Measurements from ENCODE around the gene RDH11.
"Not testable (repeated sequence)": the region's sequence is repeated elsewhere in the genome, so short reads cannot be mapped to it uniquely, and the experiment has no call there.

The RDH11 gene, protein sequence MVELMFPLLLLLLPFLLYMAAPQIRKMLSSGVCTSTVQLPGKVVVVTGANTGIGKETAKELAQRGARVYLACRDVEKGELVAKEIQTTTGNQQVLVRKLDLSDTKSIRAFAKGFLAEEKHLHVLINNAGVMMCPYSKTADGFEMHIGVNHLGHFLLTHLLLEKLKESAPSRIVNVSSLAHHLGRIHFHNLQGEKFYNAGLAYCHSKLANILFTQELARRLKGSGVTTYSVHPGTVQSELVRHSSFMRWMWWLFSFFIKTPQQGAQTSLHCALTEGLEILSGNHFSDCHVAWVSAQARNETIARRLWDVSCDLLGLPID
- 71.7 to 97.5 (median 74.7) reads per million in 4 experiments for total RNA-seq

DNA sequence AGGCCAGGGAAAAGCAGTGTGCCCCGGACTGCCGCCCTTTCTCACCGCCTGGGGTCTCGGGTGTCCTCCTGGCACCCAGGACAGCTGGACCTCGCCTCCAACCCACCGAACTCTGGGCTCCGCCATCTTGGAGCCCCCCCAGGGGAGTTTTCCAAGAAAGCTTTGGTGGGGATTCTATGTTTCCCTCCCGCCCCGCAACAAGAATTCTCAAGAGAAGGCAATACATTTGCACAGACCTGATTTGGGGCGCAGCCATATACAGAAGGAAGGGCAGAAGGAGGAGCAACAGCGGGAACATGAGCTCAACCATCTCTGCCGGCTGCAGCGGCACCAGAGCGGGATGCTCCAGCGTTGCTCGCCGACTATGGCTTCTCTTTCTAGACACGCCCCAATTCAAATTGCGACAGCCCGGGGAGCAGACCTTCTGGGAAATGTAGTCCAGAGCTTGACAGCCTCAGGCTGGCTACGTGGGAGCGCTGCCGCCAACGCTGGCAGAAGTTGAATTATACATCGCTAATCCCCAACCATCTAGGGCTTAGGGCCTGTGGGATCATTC lies at the start of gene RDH11:
Gene RDH11 (minus strand): TSS at position 371 of the 556 bp plus-strand sequence. CDS start 61 bp downstream, at position 310.
- DNase-seq, result peak; percentile 73

DNA sequence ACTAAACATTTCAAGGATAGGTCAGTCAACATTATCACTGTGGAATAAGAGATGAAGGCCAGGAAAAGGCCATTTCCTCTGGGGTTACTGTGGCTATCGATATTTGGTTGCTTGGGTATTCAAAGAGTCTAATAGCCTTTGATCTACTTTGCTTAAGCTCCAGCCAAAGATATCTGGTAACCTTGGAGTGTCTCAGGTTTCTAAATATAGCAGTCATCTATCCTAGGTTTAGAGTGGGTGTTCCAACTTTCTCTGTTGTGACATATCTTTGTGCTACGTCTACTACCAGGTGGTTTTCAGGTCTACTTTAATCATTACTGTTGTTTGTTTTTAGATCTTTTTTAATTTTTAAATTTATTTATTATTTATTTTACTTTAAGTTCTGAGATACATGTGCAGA lies 48.5 kb upstream of the RDH11 start:
- no peak for DNase-seq

DNA sequence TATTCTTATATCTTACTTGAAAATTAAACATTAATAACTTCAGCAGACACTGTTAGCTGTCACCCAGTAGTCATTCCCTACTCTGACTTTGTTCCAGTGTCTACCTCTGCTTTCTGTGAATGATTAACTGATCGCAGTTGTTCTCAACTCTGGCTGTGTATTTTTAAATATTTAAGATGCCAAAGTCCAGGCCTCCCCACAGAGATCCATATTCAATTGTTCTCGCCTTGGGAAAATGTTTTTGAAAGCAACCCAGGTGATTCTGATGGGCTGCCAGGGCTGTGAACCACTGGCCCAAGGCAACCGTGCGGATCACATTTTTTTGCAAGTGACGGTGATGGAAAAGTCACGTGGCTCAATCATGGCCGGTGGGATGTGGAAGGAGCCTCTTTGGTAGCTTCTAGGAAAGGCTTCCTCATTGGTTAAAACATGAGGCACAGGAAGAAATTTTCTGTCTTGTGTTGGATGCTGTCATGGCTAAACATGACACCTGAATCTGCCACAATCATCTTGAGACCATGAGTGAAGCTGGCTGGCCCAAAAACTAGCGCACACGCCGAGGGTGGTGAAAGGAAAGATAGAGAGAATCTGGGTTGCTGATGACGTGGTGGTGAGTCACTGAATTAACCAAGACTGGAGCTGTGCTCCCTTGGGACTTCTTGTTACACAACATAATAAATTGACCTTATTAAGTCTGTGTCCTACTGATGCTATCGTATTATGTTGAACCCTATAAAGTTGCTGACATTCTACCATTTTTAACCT lies 43.4 kb upstream of the RDH11 start:
- no peak for DNase-seq

DNA sequence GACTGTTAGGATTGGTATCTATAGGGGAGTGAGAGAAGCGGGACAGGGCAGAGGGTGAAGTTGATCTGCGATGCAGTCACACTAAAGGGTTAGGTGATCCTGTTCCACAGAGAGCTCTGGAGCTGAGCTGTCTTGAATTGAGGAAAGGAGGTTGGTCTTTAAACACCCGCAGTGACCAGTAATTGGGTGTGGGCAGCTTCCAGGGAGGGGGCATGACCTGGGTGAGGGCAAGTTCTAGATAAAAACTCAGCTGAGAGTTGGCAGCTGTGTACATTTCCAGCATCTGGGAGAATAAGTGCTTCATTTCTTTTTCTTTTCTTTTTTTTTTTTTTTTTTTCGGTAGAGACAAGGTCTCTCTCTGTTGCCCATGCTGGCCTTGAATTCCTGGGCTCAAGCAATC lies 41.2 kb upstream of the RDH11 start:
- no peak for DNase-seq

DNA sequence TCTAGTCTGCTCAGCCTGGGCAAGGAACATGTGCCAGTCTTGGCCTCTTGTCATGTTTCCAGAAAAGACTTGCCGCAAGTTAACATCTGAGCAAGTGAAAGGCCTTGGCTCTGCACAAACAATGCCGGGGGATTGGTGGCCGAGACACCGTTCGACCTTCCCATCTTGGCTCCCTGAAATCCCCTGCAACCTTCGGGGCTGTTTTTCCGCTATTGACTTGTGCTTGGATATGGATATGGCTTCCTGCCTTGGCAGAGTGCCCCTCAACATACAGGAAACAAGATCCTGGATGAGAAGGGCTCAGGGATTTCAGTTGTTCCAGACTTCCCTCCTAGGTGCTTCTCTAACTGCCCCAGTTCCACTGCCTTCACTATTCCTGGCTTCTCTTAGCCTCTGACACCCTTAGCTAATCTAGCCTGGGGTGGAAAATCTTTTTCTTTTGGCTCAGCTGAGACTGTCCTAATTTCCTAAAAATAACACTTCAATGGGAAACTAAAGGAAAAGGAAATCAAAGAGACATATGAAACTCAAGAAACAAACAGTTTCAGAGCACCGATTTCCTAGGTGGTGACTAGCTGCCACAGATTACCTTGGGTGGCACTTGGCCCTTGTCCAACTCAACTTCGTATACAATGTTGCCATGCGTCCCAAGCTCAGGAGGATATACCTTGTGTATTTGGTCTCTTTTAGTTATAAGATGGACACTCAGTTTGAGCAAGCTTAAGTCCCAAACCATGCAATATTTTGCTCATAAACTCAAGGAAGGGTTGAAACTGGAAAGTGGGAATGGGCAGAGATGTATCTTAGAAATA lies 40.0 kb upstream of the RDH11 start:
- DNase-seq, result no peak

DNA sequence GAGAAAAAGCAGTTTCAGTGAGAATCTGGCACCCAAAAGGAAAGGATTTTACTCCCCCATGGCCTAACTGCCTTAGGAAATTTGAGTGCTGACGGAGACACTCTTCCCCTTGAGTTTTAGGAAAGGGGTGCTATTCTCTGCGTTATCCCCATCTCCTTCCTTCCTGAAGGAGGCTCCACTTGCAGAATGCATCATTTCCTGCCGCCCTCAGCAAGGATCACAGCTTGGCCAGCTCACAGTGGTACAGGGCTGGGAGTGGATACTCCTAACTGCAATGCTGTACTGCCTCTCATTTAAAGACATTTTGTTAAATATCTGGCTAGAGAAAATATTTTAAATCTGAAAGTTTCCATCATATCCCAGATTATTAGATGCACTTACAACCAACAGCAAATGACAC lies 39.1 kb upstream of the RDH11 start:
- DNase-seq, result no peak

- no peak for DNase-seq
Observed at GRCh38 chr14:67733616-67734015, 38.1 kb upstream of the RDH11 start.

GRCh38 chr14:67729072-67729885 lies 33.7 kb upstream of the RDH11 start:
- DNase-seq, result no peak

DNA sequence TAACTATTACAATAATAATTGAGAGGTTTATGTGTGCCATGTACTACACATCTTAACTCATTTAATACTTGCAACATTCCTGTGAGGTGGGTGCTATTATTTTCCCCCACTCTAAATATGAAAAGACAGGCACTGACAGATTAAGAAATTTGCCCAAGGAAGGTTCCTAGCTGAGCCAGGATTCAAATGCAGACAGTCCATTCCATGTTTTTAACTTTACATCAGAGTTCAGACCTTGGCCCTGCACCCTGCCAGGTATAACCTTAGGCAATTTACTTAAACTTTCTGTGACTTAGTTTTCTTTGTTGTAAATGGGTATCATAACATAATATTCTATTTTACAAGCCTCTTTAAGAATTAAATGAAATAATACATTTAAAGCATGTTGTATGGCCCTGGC lies 32.7 kb upstream of the RDH11 start:
- DNase-seq, result no peak

DNA sequence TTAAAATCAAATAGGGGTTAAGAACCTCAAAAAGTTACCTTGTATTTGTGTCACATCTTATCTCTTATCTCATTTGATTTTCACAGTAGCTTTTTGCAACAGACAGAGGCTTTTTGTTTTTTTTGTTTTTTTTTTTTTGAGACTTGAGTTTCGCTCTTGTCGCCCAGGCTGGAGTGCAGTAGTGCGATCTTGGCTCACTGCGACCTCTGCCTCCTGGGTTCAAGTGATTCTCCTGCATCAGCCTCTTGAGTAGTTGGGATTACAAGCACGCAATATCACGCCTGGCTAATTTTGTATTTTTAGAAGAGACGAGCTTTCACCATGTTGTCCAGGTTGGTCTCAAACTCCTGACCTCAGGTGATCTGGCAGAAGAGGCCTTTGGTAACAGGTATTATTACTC lies 31.8 kb upstream of the RDH11 start:
- DNase-seq, result no peak

DNA sequence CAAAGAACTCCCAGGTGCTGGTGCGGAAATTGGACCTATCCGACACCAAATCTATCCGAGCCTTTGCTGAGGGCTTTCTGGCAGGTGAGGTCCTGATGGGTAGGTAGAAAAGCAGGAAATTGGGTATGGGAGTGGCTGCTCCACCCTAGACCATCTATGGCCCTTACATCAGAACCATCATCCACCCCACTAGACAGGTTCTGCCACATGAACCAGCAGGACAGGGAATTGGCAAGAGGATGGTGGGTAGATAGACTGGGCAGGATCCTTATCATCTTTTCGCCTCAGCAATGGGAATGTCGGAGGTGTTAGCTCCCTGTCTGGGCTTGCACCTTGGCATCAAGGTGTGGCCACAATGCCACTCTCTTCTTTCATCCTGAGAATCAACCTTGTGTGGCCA lies 29.6 kb upstream of the RDH11 start:
- no peak for DNase-seq

DNA sequence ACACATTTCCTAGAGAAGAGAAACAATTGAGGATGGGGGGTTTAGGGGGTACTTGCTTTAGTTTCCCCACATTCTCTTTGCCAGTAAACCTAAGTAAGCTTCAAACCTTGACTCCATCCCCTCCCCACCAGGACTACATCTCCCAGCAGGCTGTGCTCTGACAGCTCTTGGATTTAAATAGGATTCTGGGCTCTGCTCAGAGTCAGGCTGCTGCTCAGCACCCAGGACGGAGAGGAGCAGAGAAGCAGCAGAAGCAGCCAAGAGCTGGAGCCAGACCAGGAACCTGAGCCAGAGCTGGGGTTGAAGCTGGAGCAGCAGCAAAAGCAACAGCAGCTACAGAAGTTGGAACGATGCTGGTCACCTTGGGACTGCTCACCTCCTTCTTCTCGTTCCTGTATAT lies 26.7 kb upstream of the RDH11 start:
- DNase-seq, result no peak

- DNase-seq, result no peak
Observed at GRCh38 chr14:67721875-67722274, 26.3 kb upstream of the RDH11 start.

GRCh38 chr14:67719866-67720265 lies 24.3 kb upstream of the RDH11 start:
- no peak for DNase-seq

DNA sequence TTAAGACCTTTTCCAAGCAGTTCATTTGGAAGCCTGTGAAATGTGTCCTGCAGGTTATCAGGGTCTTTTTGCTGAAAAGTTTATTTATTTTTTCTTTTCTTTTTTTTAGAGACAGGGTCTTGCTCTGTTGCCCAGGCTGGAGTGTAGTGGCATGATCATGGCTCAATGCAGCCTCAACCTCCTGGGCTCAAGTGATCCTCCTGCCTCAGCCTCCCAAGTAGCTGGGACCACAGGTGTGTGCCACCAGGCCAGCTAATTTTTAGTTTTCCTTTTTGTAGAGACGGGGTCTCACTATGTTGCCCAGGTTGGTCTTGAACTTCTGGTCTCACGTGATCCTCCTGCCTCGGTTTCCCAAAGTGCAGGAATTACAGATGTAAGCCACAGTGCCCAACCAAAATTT lies 23.8 kb upstream of the RDH11 start:
- not testable (repeated sequence) for DNase-seq

GRCh38 chr14:67718265-67718664 lies 22.7 kb upstream of the RDH11 start:
- DNase-seq, result no peak

- no peak for DNase-seq
Observed at GRCh38 chr14:67717048-67717447, 21.5 kb upstream of the RDH11 start.

GRCh38 chr14:67710209-67710608 lies 14.6 kb upstream of the RDH11 start:
- DNase-seq, result no peak

- not testable (repeated sequence) for DNase-seq
Observed at GRCh38 chr14:67709796-67710195, 14.2 kb upstream of the RDH11 start.

DNA sequence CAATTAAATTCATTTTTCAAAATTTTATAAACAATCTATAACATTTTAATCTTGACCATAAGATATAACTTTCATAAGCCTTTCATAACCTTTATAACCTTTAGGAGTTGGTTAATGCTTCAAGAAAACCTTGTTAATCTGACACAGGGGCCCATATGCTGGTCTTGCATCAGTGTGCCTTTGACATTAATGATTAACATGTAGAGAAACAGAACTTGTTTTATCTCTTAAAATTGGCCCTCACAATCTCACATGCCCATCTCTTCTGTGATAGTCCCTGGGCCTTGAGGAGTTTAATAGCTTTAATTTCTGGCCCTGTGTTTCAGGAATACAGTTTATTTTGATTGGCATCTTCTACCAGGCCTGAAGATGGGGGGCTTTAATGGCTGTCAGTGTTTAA lies 13.8 kb upstream of the RDH11 start:
- not testable (repeated sequence) for DNase-seq

GRCh38 chr14:67705211-67705610 lies 9.6 kb upstream of the RDH11 start:
- no peak for DNase-seq

DNA sequence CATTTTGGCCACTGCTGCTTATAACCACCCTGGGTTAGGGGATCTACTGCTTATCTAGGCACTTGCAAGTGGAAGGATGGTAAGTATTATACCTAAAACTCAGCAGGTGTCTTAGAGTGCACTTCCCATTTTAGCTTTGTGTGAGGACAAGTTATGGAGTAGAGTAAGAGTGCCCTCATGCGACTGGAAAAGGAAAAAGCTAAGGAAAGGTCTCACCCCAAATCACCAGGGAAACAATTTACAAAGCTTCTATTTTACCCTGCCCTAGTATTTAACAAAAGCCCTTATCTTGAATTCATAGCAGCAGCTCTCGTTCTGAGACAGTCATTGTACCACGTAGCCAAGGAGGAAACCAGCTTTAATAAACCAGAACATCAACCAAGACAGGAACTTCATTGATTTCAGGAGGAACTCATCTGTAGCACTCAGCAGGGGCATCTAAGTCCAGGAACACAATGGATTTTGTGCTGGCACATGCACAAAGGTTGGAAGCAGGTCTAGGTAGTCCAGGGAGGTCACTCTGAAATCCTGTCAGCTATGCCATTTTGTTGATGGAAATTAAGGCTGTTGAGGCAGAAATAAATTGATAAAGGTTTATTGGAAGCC lies 9.0 kb upstream of the RDH11 start:
- no peak for DNase-seq
